OCI-LY1 (cell line): ENCODE measurements around the gene TUBB3.

ENCODE experiments used
- H2AFZ ChIP-seq: fragments of 200-600 bp; sonication (generic), shearing (Covaris generic); 2 replicates; pipeline ENCODE4 v1.6.0; 2014; ENCODE audit warnings: antibody characterized with exemption, mild to moderate bottlenecking, low read length
- H3F3A ChIP-seq: fragments of 200-600 bp; sonication (generic), shearing (Covaris generic); 2 replicates; pipeline ENCODE4 v1.6.0; 2014; ENCODE audit warnings: mild to moderate bottlenecking, antibody characterized with exemption, low read length, moderate library complexity; ENCODE audit not compliant: insufficient read depth
- H3K27ac ChIP-seq: fragments of 200-600 bp; sonication (generic); 2 replicates; pipeline ENCODE4 v1.5.1; 2014; ENCODE audit warnings: low read length, mixed run types, mild to moderate bottlenecking, low read depth; ENCODE audit not compliant: poor library complexity, severe bottlenecking
- H3K27me3 ChIP-seq: fragments of 200-600 bp; sonication (generic); 2 replicates; pipeline ENCODE4 v1.6.0; 2014; ENCODE audit warnings: antibody characterized with exemption, mild to moderate bottlenecking, low read length, moderate library complexity; ENCODE audit not compliant: insufficient read depth
- H3K36me3 ChIP-seq: fragments of 200-600 bp; sonication (generic); 2 replicates; pipeline ENCODE4 v1.6.1; 2014; ENCODE audit warnings: mild to moderate bottlenecking, antibody characterized with exemption, low read length, moderate library complexity, mixed read lengths; ENCODE audit not compliant: insufficient read depth
- H3K4me1 ChIP-seq: fragments of 200-600 bp; sonication (generic); 2 replicates; pipeline ENCODE4 v1.5.1; 2014; ENCODE audit warnings: mild to moderate bottlenecking, low read length, moderate library complexity; ENCODE audit not compliant: insufficient read depth, severe bottlenecking
- H3K4me2 ChIP-seq: fragments of 200-600 bp; sonication (generic), shearing (Covaris generic); 2 replicates; pipeline ENCODE4 v1.6.1; 2014; ENCODE audit warnings: low read length
- H3K4me3 ChIP-seq: fragments of 200-600 bp; sonication (generic); 2 replicates; pipeline ENCODE4 v1.5.1; 2014; ENCODE audit warnings: low read length, low read depth, mild to moderate bottlenecking, mixed read lengths; ENCODE audit not compliant: poor library complexity, severe bottlenecking
- H3K79me2 ChIP-seq: fragments of 200-600 bp; shearing (Covaris generic); 2 replicates; pipeline ENCODE4 v1.6.1; 2016; ENCODE audit warnings: mixed run types, low read length, mixed read lengths; ENCODE audit not compliant: insufficient read depth
- H3K9ac ChIP-seq: fragments of 200-600 bp; sonication (generic), shearing (Covaris generic); 2 replicates; pipeline ENCODE4 v1.6.1; 2014; ENCODE audit warnings: mild to moderate bottlenecking, low read length, mixed read lengths
- H3K9me2 ChIP-seq: fragments of 200-600 bp; sonication (generic), shearing (Covaris generic); 2 replicates; pipeline ENCODE4 v1.6.1; 2014; ENCODE audit warnings: low read depth, mild to moderate bottlenecking, low read length, mixed read lengths
- H3K9me3 ChIP-seq: fragments of 200-600 bp; shearing (Covaris generic); 2 replicates; pipeline ENCODE4 v1.6.1; 2014; ENCODE audit warnings: low read length, mixed read lengths
- H4K20me1 ChIP-seq: fragments of 200-600 bp; sonication (generic), shearing (Covaris generic); 2 replicates; pipeline ENCODE4 v1.6.0; 2016; ENCODE audit warnings: mild to moderate bottlenecking, low read length; ENCODE audit not compliant: insufficient read depth
- CTCF ChIP-seq: fragments of 200-600 bp; sonication (generic), shearing (Covaris generic); IDR thresholded peaks from 2 replicates; pipeline ENCODE4 v1.5.1; 2017; ENCODE audit warnings: mild to moderate bottlenecking, antibody characterized with exemption, low read length, moderate library complexity, mixed read lengths
- EZH2 ChIP-seq: fragments of 200-600 bp; sonication (generic), shearing (Covaris generic); IDR thresholded peaks from 2 replicates; pipeline ENCODE4 v1.8.0; 2017; ENCODE audit warnings: borderline replicate concordance, mixed run types, mild to moderate bottlenecking, antibody characterized with exemption, low read length, moderate library complexity, mixed read lengths

Gene TUBB3

GRCh38 chr16:89936034-89936433 lies 12.9 kb downstream of the TUBB3 start:
- H3K27ac ChIP-seq, result no peak overlapping the region
- H3K4me2 ChIP-seq, result no peak overlapping the region
- no peak overlapping the region for H2AFZ ChIP-seq
- no peak overlapping the region for H3K4me3 ChIP-seq
- H3K9me2 ChIP-seq, result no peaks in the 10 kb centered on the region
- no peaks in the 10 kb centered on the region for H4K20me1 ChIP-seq
- peaks cover 6% of the 10 kb centered on the region; the same call in 1 of the 2 replicates for H3K36me3 ChIP-seq
- H3K9me3 ChIP-seq, result no peaks in the 10 kb centered on the region
- no peaks in the 10 kb centered on the region for H3K27me3 ChIP-seq
- H3K4me1 ChIP-seq, result no peaks in the 10 kb centered on the region
- H3F3A ChIP-seq, result no peaks in the 10 kb centered on the region
- no peaks in the 10 kb centered on the region for H3K79me2 ChIP-seq
- no peak overlapping the region for H3K9ac ChIP-seq
- no peak for TF ChIP-seq CTCF
- no peak for TF ChIP-seq EZH2

GRCh38 chr16:89936508-89936907 lies 13.4 kb downstream of the TUBB3 start:
- no peak overlapping the region for H2AFZ ChIP-seq
- H3K9me3 ChIP-seq, result no peaks in the 10 kb centered on the region
- TF ChIP-seq EZH2 (no peak), CTCF (no peak)
- peaks cover 6% of the 10 kb centered on the region; the same call in 1 of the 2 replicates for H3K36me3 ChIP-seq
- H3K79me2 ChIP-seq, result no peaks in the 10 kb centered on the region
- H3F3A ChIP-seq, result no peaks in the 10 kb centered on the region
- no peaks in the 10 kb centered on the region for H3K27me3 ChIP-seq
- H3K9me2 ChIP-seq, result no peaks in the 10 kb centered on the region
- no peaks in the 10 kb centered on the region for H4K20me1 ChIP-seq
- H3K4me3 ChIP-seq, result no peak overlapping the region
- no peak overlapping the region for H3K9ac ChIP-seq
- H3K4me1 ChIP-seq, result no peaks in the 10 kb centered on the region
- H3K27ac ChIP-seq, result no peak overlapping the region
- no peak overlapping the region for H3K4me2 ChIP-seq

- no peak overlapping the region for H3K4me3 ChIP-seq
- no peak overlapping the region for H2AFZ ChIP-seq
- no peaks in the 10 kb centered on the region for H3K4me1 ChIP-seq
- H4K20me1 ChIP-seq, result no peaks in the 10 kb centered on the region
- H3F3A ChIP-seq, result no peaks in the 10 kb centered on the region
- H3K27ac ChIP-seq, result no peak overlapping the region
- no peaks in the 10 kb centered on the region for H3K9me2 ChIP-seq
- TF ChIP-seq EZH2 (no peak), CTCF (no peak)
- peaks cover 6% of the 10 kb centered on the region; the same call in 1 of the 2 replicates for H3K36me3 ChIP-seq
- H3K27me3 ChIP-seq, result no peaks in the 10 kb centered on the region
- H3K4me2 ChIP-seq, result no peak overlapping the region
- H3K9me3 ChIP-seq, result no peaks in the 10 kb centered on the region
- H3K9ac ChIP-seq, result no peak overlapping the region
- no peaks in the 10 kb centered on the region for H3K79me2 ChIP-seq
Measured at GRCh38 chr16:89936981-89937380, 13.8 kb downstream of the TUBB3 start.
